SK-N-SH (cell line): ENCODE data around the gene BEX4.

Source experiments
- CHD2 ChIP-seq: fragments of 150-350 bp; IDR thresholded peaks from 2 replicates; pipeline ENCODE4 v1.6.1; 2018; ENCODE audit warnings: low read length; ENCODE audit not compliant: partially characterized antibody
- ELF1 ChIP-seq: IDR thresholded peaks from 2 replicates; pipeline ENCODE4 v1.4.0; 2012
- SMC3 ChIP-seq: IDR thresholded peaks from 2 replicates; pipeline ENCODE4 v1.6.1; 2012; ENCODE audit warnings: low read depth, low read length, improper control_type of control experiment
- TAF1 ChIP-seq: IDR thresholded peaks from 2 replicates; pipeline ENCODE4 v1.6.1; 2012; ENCODE audit warnings: low read depth, mild to moderate bottlenecking, low read length, moderate library complexity, borderline replicate concordance
- TF ChIP-seq, protein P1 (sequence below): fragments of 200-600 bp; sonication (generic); IDR thresholded peaks from 2 replicates; pipeline ENCODE4 v1.6.1; 2017; ENCODE audit warnings: antibody characterized with exemption, mild to moderate bottlenecking, moderate library complexity
- TF ChIP-seq, protein P2 (sequence below): fragments of 150-350 bp; IDR thresholded peaks from 2 replicates; pipeline ENCODE4 v1.6.1; 2016; ENCODE audit warnings: mild to moderate bottlenecking, low read depth, low read length

DNA sequence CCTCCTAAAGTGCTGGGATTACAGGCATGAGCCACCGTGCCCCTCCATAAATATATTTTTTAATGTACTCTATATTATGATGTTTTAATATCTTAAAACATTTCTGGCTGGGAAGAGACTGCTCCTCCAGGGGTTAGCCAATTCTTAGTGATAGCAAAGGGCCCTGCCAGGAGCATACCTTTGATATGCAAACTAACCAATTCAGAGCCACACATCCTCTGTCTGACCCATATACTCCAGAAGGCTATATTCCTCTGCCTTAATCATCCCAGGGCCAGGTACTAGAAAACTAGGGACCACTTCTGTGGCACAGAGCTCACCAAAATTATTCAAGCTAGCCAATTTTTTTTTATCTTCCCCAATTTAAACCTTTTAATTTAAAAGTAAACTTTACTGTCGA lies 43.6 kb upstream of the BEX4 start:
- TF ChIP-seq, protein P1, sequence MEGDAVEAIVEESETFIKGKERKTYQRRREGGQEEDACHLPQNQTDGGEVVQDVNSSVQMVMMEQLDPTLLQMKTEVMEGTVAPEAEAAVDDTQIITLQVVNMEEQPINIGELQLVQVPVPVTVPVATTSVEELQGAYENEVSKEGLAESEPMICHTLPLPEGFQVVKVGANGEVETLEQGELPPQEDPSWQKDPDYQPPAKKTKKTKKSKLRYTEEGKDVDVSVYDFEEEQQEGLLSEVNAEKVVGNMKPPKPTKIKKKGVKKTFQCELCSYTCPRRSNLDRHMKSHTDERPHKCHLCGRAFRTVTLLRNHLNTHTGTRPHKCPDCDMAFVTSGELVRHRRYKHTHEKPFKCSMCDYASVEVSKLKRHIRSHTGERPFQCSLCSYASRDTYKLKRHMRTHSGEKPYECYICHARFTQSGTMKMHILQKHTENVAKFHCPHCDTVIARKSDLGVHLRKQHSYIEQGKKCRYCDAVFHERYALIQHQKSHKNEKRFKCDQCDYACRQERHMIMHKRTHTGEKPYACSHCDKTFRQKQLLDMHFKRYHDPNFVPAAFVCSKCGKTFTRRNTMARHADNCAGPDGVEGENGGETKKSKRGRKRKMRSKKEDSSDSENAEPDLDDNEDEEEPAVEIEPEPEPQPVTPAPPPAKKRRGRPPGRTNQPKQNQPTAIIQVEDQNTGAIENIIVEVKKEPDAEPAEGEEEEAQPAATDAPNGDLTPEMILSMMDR, result no peak
- no peak for TF ChIP-seq TAF1
- TF ChIP-seq ELF1, result no peak
- TF ChIP-seq, protein P2, sequence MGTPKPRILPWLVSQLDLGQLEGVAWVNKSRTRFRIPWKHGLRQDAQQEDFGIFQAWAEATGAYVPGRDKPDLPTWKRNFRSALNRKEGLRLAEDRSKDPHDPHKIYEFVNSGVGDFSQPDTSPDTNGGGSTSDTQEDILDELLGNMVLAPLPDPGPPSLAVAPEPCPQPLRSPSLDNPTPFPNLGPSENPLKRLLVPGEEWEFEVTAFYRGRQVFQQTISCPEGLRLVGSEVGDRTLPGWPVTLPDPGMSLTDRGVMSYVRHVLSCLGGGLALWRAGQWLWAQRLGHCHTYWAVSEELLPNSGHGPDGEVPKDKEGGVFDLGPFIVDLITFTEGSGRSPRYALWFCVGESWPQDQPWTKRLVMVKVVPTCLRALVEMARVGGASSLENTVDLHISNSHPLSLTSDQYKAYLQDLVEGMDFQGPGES, result no peak
- no peak for TF ChIP-seq CHD2
- no peak for TF ChIP-seq SMC3
